ENCODE results near the gene COQ9.

Gene COQ9

DNA sequence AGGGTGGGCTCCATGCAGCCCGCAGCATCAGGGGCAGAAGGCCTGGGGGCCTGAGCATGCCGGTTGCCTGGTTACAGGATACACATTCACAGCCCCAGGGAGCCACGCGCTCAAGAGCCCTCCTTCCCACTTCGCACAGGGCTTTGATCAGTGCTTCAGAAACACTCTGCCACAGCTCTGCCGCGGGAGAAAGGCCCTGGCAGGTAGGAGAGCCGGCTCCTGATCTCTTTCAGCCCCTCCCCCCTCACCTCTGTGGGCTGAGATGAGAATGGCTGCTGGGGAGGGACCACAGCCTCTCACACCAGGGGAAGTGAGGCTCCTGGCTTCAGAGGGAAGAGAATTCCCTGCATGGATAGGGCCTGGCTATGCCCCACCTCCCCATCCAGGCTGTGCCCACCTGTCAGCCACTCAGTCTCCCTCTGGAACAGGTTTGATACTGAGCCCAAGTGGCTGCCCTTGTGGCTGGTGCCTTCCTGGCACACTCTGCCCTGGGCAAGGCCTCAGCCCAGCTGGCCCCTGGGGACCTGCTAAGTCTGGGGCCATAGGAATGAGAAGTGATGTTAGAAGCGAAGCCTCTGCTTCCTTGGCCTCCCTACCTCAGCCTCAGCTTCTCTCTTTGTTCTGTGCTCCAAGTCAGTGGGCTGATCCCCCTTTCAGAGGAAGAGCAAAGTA lies 30.4 kb downstream of the COQ9 start:
- H3F3A ChIP-seq (ENCODE audit: low read depth), result no peaks in the 10 kb centered on the region
- H3K4me1 ChIP-seq (ENCODE audit: insufficient read depth, low read length, poor library complexity, severe bottlenecking), result peaks cover 45% of the 10 kb centered on the region
- H3K36me3 ChIP-seq (ENCODE audit: insufficient read depth, low read length), result peaks cover 21% of the 10 kb centered on the region; the same call in 1 of the 2 replicates
- TF ChIP-seq, protein P1, sequence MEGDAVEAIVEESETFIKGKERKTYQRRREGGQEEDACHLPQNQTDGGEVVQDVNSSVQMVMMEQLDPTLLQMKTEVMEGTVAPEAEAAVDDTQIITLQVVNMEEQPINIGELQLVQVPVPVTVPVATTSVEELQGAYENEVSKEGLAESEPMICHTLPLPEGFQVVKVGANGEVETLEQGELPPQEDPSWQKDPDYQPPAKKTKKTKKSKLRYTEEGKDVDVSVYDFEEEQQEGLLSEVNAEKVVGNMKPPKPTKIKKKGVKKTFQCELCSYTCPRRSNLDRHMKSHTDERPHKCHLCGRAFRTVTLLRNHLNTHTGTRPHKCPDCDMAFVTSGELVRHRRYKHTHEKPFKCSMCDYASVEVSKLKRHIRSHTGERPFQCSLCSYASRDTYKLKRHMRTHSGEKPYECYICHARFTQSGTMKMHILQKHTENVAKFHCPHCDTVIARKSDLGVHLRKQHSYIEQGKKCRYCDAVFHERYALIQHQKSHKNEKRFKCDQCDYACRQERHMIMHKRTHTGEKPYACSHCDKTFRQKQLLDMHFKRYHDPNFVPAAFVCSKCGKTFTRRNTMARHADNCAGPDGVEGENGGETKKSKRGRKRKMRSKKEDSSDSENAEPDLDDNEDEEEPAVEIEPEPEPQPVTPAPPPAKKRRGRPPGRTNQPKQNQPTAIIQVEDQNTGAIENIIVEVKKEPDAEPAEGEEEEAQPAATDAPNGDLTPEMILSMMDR (conservative IDR thresholded peaks at IDR 0.05; ENCODE audit: low read length), result no peak
- TF ChIP-seq EZH2phosphoT487 (IDR thresholded peaks at IDR 0.05; ENCODE audit: borderline replicate concordance), result no peak
- peak overlapping the region; percentile 47 for H3K9ac ChIP-seq (ENCODE audit: low read depth, low read length, poor library complexity, severe bottlenecking)
- H3K4me3 ChIP-seq (ENCODE audit: low read length, poor library complexity, severe bottlenecking), result no peak overlapping the region
- no peaks in the 10 kb centered on the region for H3K27me3 ChIP-seq (ENCODE audit: insufficient read depth, low read length, poor library complexity, severe bottlenecking)
- H3K9me2 ChIP-seq (replicated peaks; ENCODE audit: low read depth, low read length), result no peaks in the 10 kb centered on the region
- H4K20me1 ChIP-seq (ENCODE audit: insufficient read depth, low read length, poor library complexity, severe bottlenecking), result no peaks in the 10 kb centered on the region
- H3K9me3 ChIP-seq (ENCODE audit: insufficient read depth, low read depth, low read length), result no peaks in the 10 kb centered on the region
- H3K79me2 ChIP-seq (ENCODE audit: insufficient read depth, low read length), result no peaks in the 10 kb centered on the region
- H2AFZ ChIP-seq (ENCODE audit: low read length), result no peak overlapping the region
- H3K4me2 ChIP-seq (ENCODE audit: low read depth, low read length, poor library complexity, severe bottlenecking), result peak overlapping the region; percentile 63

DNA sequence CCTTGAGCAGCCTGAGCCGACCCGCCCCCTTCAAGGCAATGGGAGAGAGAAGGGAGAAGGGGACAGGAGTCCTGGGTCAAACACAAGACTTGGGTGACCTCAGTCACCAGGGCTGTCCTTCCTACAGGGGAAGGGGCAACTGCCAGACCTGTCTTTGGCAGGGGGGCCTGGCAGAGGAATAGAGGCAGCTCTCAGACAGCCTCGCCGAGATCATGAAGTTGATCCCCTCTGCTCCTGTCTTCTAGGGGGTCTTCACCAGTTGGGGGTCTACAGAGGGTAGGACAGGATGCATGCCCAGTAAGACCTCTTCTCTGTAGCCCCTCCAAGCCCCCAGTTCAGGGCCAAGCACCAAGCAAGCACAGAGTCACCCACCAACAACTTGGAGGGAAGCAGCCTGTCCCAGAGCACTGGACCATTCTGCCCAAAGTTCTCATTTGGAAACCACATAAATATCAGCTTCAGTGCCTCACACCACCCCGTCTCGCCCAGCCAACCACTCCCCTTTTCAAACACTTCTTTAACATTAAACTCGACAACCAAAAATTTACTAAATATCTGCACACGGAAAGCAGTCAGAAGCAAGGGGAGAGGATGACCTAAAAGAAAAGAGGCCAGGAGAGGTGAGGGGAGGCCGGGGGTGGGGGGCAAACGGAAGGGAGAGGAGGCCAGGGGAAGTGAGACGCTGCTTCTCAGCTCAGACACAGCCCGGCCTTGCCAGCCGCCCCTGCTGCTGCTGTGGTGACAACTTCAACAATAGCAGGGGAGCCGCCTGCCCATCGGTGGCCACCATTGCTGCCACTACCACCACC lies 31.3 kb downstream of the COQ9 start:
- Histone ChIP-seq H3K4me1 (ENCODE audit: insufficient read depth, low read length, poor library complexity, severe bottlenecking) (peaks cover 45% of the 10 kb centered on the region), H3K4me3 (ENCODE audit: low read length, poor library complexity, severe bottlenecking) (no peak overlapping the region)

DNA sequence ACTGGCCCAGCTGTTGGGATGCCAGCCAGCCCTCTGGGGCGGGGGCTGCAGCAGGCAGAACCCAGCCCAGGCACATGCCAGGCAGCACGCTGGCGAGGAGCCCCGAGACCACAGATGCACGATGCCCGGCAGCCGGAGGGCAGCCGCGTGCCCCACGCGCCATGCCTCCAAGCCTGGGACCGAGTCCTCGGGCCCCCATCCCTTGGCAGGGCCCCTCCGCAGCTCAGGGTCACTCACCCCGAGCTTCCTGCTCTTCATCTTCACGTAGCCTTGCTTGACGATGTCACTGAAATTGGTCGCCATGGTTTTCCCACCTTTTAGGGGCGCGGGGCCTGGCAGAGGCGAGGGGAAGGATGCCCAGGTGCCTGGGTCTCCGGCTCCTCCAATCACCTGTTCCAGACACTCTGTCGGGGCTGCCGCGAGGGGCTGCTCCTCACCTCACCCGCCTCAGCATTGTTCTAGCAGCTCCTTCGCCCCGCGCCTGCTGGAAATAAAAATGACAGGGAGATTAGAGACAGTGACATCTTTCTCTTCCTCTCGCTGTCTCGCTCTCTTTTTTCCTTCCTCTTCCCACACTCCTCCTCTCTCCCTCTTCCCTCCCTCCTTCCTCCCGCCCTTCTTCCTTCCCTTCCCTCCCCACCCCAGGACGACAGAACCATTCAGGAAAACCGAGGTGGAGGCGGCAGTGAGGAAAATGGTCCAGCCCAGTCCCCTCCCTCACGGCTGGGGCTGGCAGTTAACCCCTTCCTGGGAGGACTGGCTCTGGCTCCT lies 32.1 kb downstream of the COQ9 start:
- H3K4me1 ChIP-seq (ENCODE audit: insufficient read depth, low read length, poor library complexity, severe bottlenecking), result peaks cover 45% of the 10 kb centered on the region
- H3K9ac ChIP-seq (ENCODE audit: low read depth, low read length, poor library complexity, severe bottlenecking), result no peak overlapping the region
- TF ChIP-seq EZH2phosphoT487 (IDR thresholded peaks at IDR 0.05; ENCODE audit: borderline replicate concordance), result no peak
- TF ChIP-seq, protein P1 (conservative IDR thresholded peaks at IDR 0.05; ENCODE audit: low read length), result no peak

More for the DNA sequence above, 31.3 kb downstream of the COQ9 start:
- TF ChIP-seq, protein P1 (conservative IDR thresholded peaks at IDR 0.05; ENCODE audit: low read length), result no peak
- no peak for TF ChIP-seq EZH2phosphoT487 (IDR thresholded peaks at IDR 0.05; ENCODE audit: borderline replicate concordance)
- H3K36me3 ChIP-seq (ENCODE audit: insufficient read depth, low read length), result peaks cover 11% of the 10 kb centered on the region; the same call in 1 of the 2 replicates
- H4K20me1 ChIP-seq (ENCODE audit: insufficient read depth, low read length, poor library complexity, severe bottlenecking), result no peaks in the 10 kb centered on the region
- no peaks in the 10 kb centered on the region for H3K9me2 ChIP-seq (replicated peaks; ENCODE audit: low read depth, low read length)
- H3K9me3 ChIP-seq (ENCODE audit: insufficient read depth, low read depth, low read length), result no peaks in the 10 kb centered on the region
- no peak overlapping the region for H2AFZ ChIP-seq (ENCODE audit: low read length)
- no peak overlapping the region for H3K4me2 ChIP-seq (ENCODE audit: low read depth, low read length, poor library complexity, severe bottlenecking)
- H3K27me3 ChIP-seq (ENCODE audit: insufficient read depth, low read length, poor library complexity, severe bottlenecking), result no peaks in the 10 kb centered on the region
- peak overlapping the region; percentile 47 for H3K9ac ChIP-seq (ENCODE audit: low read depth, low read length, poor library complexity, severe bottlenecking)
- no peaks in the 10 kb centered on the region for H3K79me2 ChIP-seq (ENCODE audit: insufficient read depth, low read length)
- H3F3A ChIP-seq (ENCODE audit: low read depth), result no peaks in the 10 kb centered on the region

More for the DNA sequence above, 32.1 kb downstream of the COQ9 start:
- H3F3A ChIP-seq (ENCODE audit: low read depth), result no peaks in the 10 kb centered on the region
- H3K36me3 ChIP-seq (ENCODE audit: insufficient read depth, low read length), result peaks cover 3% of the 10 kb centered on the region; the same call in 1 of the 2 replicates
- no peaks in the 10 kb centered on the region for H3K9me3 ChIP-seq (ENCODE audit: insufficient read depth, low read depth, low read length)
- no peak overlapping the region for H2AFZ ChIP-seq (ENCODE audit: low read length)
- no peak overlapping the region for H3K4me2 ChIP-seq (ENCODE audit: low read depth, low read length, poor library complexity, severe bottlenecking)
- H3K79me2 ChIP-seq (ENCODE audit: insufficient read depth, low read length), result no peaks in the 10 kb centered on the region
- no peaks in the 10 kb centered on the region for H4K20me1 ChIP-seq (ENCODE audit: insufficient read depth, low read length, poor library complexity, severe bottlenecking)
- no peak overlapping the region for H3K4me3 ChIP-seq (ENCODE audit: low read length, poor library complexity, severe bottlenecking)
- no peaks in the 10 kb centered on the region for H3K27me3 ChIP-seq (ENCODE audit: insufficient read depth, low read length, poor library complexity, severe bottlenecking)
- H3K9me2 ChIP-seq (replicated peaks; ENCODE audit: low read depth, low read length), result no peaks in the 10 kb centered on the region
